Measurements from ENCODE around the gene GSK3A. TPM values are rescaled to one million over a fixed set of nuclear protein-coding genes. Genes with fewer than 3 reads are reported as not detected.

GSK3A gene
- total RNA-seq, 1 experiment from 2014 or later = 46.0 TPM

DNA sequence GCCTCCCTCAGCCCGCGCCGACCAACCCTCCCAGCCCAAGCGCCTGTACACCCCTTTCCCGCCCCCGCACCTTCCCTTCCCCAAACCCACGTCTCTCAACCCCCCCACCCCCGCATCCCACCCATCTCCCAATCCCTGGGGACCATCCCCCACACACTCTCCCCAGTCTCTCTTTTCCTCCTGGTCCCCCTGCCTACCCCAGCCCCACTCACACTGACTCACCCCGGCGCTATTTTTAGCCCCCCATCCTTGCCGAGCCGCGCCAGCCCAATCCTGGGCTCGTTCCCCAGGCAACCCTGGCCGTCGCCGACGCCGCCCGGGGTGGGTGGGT lies 38.4 kb upstream of the GSK3A start:
- ATAC-seq (no peak), DNase-seq (ENCODE audit: low read depth, low spot score) (no peak)
- Histone ChIP-seq H3K4me3 (ENCODE audit: low read depth in 2 of 2, low read length in 2 of 2) (peak overlapping the region; percentile 58 to 70), H3K36me3 (ENCODE audit: control insufficient read depth, insufficient read depth, low read length) (no peaks in the 10 kb centered on the region), H3K27ac (ENCODE audit: low read length) (peak overlapping the region; percentile 79; the same call in 1 of the 2 replicates), H3K9me3 (ENCODE audit: control insufficient read depth, insufficient read depth, low read depth, low read length) (no peaks in the 10 kb centered on the region), H3K27me3 (ENCODE audit: control insufficient read depth, insufficient read depth, low read length) (no peaks in the 10 kb centered on the region), H3K4me1 (ENCODE audit: control insufficient read depth, insufficient read depth, low read length) (peaks cover 46% of the 10 kb centered on the region)
- intact Hi-C loops (cut with micrococcal nuclease; ENCODE audit: unreplicated experiment) (loop anchor here (5.0 kb wide), 1 partner anchor 33 kb away; no protein-coding TSS in a partner anchor), in situ Hi-C loops (cut with HindIII; ENCODE audit: low pct_unique_long_range_greater_than_20kb, low sequenced_read_pairs) (no loop called here)
- POLR2A ChIA-PET = no interaction called here
- CTCF ChIA-PET = interaction anchor here (2.6 kb wide), 1 partner anchor 34 kb away, joined by 38 read pairs; no protein-coding TSS in a partner anchor
- TF ChIP-seq TCF7L2 (IDR thresholded peaks at IDR 0.05; ENCODE audit: low read depth, low read length) = no peak
- TF ChIP-seq, protein P1, sequence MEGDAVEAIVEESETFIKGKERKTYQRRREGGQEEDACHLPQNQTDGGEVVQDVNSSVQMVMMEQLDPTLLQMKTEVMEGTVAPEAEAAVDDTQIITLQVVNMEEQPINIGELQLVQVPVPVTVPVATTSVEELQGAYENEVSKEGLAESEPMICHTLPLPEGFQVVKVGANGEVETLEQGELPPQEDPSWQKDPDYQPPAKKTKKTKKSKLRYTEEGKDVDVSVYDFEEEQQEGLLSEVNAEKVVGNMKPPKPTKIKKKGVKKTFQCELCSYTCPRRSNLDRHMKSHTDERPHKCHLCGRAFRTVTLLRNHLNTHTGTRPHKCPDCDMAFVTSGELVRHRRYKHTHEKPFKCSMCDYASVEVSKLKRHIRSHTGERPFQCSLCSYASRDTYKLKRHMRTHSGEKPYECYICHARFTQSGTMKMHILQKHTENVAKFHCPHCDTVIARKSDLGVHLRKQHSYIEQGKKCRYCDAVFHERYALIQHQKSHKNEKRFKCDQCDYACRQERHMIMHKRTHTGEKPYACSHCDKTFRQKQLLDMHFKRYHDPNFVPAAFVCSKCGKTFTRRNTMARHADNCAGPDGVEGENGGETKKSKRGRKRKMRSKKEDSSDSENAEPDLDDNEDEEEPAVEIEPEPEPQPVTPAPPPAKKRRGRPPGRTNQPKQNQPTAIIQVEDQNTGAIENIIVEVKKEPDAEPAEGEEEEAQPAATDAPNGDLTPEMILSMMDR (IDR thresholded peaks at IDR 0.05) = no peak
- TF ChIP-seq, protein P2, sequence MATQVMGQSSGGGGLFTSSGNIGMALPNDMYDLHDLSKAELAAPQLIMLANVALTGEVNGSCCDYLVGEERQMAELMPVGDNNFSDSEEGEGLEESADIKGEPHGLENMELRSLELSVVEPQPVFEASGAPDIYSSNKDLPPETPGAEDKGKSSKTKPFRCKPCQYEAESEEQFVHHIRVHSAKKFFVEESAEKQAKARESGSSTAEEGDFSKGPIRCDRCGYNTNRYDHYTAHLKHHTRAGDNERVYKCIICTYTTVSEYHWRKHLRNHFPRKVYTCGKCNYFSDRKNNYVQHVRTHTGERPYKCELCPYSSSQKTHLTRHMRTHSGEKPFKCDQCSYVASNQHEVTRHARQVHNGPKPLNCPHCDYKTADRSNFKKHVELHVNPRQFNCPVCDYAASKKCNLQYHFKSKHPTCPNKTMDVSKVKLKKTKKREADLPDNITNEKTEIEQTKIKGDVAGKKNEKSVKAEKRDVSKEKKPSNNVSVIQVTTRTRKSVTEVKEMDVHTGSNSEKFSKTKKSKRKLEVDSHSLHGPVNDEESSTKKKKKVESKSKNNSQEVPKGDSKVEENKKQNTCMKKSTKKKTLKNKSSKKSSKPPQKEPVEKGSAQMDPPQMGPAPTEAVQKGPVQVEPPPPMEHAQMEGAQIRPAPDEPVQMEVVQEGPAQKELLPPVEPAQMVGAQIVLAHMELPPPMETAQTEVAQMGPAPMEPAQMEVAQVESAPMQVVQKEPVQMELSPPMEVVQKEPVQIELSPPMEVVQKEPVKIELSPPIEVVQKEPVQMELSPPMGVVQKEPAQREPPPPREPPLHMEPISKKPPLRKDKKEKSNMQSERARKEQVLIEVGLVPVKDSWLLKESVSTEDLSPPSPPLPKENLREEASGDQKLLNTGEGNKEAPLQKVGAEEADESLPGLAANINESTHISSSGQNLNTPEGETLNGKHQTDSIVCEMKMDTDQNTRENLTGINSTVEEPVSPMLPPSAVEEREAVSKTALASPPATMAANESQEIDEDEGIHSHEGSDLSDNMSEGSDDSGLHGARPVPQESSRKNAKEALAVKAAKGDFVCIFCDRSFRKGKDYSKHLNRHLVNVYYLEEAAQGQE (IDR thresholded peaks at IDR 0.05; ENCODE audit: insufficient read depth in 1 of 2, low read depth in 2 of 2, low read length in 1 of 2) = no peak
- no peak for TF ChIP-seq SIN3A (IDR thresholded peaks at IDR 0.05; ENCODE audit: borderline replicate concordance, insufficient read depth, low read depth, low read length)
- no peak for TF ChIP-seq POLR2AphosphoS5 (IDR thresholded peaks at IDR 0.05; ENCODE audit: low read depth, low read length)
- BruUV-seq (replicated peaks) = no TSS peak

DNA sequence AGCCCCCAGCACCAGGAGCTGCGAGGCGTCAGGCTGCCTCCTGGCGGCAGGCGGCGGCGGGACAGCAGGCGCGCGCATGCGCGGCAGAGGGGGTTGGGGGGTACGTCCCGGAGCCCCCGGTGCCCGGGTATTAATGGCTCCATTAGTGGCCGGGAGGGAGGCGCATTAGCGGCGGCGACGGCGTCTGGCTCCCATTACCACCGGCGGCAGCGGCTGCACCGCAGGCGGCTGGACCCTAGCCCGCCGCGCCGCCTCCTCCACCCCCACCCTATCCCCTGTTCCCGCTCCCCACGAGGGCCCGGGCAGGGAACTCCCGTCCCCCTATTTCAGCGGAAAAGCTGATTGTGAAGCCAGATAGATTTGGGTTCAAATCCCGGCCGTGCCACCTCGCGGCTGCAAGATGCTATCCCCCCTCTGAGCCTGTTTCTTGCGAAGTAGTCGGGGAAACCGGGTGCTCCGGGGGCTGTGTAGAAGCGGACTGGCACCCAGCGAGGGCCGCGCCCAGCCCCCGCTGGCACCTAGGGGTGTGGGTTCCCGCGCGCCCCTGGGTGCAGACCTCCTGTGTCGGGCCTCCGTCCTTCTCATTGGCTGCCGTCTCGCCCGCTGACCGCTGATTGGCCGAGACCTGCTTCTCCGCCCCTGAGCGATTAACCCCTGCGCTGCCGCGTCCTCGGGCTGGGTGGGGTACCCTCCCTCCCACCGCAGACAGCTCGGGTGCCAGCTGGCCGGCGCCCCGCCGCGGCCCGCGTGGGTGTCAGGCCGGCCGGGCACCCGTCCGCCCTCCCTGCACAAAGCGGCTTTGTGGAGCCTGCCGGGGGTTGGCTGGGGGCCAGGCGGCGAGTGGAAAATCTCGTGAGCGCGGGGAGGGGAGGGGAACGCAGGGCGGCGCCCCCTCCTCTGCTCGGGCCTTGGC lies 37.8 kb upstream of the GSK3A start:
- Histone ChIP-seq H3K4me1 (ENCODE audit: control insufficient read depth, insufficient read depth, low read length) (peaks cover 40% of the 10 kb centered on the region), H3K9me3 (ENCODE audit: control insufficient read depth, insufficient read depth, low read depth, low read length) (no peaks in the 10 kb centered on the region)

More for the DNA sequence above, 37.8 kb upstream of the GSK3A start:
- Histone ChIP-seq H3K4me3 (ENCODE audit: low read depth in 2 of 2, low read length in 2 of 2) (peak overlapping the region; percentile 58 to 70), H3K27ac (ENCODE audit: low read length) (peak overlapping the region; percentile 79), H3K27me3 (ENCODE audit: control insufficient read depth, insufficient read depth, low read length) (no peaks in the 10 kb centered on the region), H3K36me3 (ENCODE audit: control insufficient read depth, insufficient read depth, low read length) (no peaks in the 10 kb centered on the region)
- ChIA-PET POLR2A (no interaction called here), CTCF (interaction anchor here (0.7 to 2.6 kb wide), 2 partner anchors 34 to 67 kb away, joined by 8 to 38 read pairs; no protein-coding TSS in a partner anchor)
- BruUV-seq (replicated peaks) = TSS peak; percentile 49
- in situ Hi-C loops (cut with HindIII; ENCODE audit: low pct_unique_long_range_greater_than_20kb, low sequenced_read_pairs) (no loop called here), intact Hi-C loops (cut with micrococcal nuclease; ENCODE audit: unreplicated experiment) (loop anchor here (5.0 kb wide), 1 partner anchor 33 kb away; no protein-coding TSS in a partner anchor)
- peak; percentile 77 for ATAC-seq
- DNase-seq (ENCODE audit: low read depth, low spot score) = no peak
- TF ChIP-seq, protein P1 (IDR thresholded peaks at IDR 0.05) = peak; percentile 91
- TF ChIP-seq POLR2AphosphoS5 (IDR thresholded peaks at IDR 0.05; ENCODE audit: low read depth, low read length) = peak; percentile 68; the same call in 1 of the 2 replicates
- no peak for TF ChIP-seq TCF7L2 (IDR thresholded peaks at IDR 0.05; ENCODE audit: low read depth, low read length)
- TF ChIP-seq, protein P2 (IDR thresholded peaks at IDR 0.05; ENCODE audit: insufficient read depth in 1 of 2, low read depth in 2 of 2, low read length in 1 of 2) = no peak
- TF ChIP-seq SIN3A (IDR thresholded peaks at IDR 0.05; ENCODE audit: borderline replicate concordance, insufficient read depth, low read depth, low read length) = no peak

All from Panc1 (cell line).